SHP77 treated with DMSO at 0.1 percent for 48 hours (cell line): ENCODE data around the gene TMEM201.

Experiments
- DNase-seq: peaks from one replicate; lab custom pipeline; 2025; lab: John Stamatoyannopoulos, UW

Gene TMEM201

GRCh38 chr1:9653491-9654050, 64.9 kb downstream of the TMEM201 start:
- no peak for DNase-seq

DNA sequence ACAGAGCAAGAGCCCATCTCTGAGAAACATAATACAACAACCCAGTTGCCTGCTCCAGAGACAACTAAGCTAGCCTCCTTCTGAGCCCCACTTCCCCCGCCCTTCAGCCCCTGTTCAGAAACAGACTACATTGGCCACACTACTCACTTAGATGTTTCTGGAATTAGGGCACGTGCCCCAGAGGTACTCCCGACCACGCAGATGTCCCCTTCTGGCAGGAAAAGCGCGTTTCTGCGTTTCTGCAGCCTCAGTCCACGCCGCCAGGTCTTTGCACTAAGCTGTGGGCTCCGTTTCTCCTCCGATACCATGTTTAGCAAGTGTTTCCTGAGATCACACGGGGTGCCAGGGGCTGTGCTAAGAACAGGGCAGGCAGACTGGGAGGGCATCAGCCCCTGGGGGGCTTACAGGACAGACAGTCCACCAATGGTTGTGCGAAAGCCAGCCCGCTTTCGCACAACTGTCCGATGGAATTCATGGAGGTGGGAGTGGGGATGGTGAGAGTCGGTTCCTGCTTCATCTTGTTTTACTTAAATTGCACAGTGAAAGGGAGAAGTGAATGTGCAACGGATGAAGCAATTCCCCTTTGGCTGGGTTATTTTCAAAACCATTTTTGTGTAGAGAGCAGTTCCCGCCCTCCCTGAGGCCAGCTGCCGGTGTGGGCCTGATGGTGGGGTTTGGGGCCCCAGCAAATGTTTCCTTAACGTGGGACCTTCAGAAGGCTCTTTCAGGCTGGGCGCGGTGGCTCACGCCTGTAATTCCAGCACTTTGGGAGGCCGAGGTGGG, 65.5 kb downstream of the TMEM201 start:
- DNase-seq = no peak

DNA sequence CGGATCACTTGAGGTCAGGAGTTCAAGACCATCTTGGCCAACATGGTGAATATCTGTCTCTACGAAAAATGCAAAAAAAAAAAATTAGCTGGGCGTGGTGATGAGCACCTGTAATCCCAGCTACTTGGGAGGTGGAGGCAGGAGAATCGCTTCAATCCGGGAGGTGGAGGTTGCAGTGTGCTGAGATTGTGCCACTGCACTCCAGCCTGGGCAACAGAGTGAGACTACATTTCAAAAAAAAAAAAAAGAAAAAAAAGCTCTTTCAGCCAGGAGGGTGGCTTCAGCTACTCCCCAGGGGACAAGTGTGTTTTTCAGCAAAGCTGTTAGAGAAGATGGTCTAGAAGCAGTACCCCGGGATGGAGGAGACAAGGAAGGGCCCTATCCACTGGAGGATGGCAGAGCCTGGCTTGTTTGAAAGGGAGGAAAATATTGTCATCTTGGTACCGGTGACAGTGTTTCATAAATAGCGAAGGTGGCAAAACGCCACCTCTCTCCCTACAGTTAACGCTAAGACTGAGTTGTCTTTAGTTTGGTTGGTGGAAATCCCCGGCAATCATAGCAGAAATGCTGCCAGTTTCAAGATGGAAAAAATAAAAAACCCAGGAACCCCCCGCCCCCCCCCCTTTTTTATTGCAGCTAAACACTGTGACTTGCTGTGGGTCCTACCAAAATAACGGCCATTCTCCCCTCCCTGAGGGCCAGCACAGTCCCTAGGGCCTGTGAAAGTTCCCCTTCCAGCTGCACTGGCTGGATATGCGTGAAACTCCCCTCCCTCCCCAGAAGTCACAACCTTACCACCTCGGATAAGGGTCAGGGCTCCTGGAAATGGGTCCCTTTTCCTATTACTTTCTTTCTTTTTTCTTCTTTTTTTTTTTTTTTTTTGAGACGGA, 66.4 kb downstream of the TMEM201 start:
- no peak for DNase-seq

GRCh38 chr1:9655836-9656235, 67.1 kb downstream of the TMEM201 start:
- no peak for DNase-seq

GRCh38 chr1:9657521-9658032, 68.9 kb downstream of the TMEM201 start:
- no peak for DNase-seq

DNA sequence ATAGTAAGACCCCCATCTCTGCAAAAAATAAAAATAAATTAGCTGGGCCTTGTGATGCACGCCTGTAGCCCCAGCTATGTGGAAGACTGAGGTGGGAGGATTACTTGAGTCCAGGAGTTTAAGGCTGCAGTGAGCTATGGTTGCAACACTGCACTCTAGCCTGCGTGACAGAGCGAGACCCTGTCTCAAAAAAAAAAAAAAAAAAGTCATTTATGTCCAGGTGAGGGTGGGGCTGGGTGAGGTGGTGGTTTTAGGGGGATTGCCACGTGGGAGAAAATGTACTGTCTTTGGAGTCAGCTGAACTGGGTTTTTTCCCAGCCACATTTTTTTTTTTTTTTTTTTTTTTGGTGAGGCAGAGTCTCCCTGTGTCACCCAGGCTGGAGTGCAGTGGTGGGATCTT, 69.5 kb downstream of the TMEM201 start:
- DNase-seq = no peak

DNA sequence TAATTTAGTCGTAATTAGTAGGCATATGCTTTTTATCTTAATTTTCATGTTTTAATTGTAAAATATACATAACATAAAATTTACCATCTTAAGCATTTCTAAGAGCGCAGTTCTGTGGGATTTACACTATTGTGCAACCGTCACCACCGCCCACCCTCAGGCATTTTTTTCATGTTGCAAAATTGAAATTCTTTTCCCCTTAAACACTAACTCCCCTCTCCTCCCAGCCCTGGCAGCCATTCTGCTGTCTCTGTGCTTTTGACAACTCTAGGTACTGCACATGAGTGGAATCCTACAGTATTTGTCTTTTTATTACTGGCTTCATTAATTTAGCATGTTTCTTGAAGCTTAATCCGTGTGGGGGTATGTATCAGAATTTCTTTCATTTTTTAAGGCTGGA, 70.6 kb downstream of the TMEM201 start:
- no peak for DNase-seq

- no peak for DNase-seq
Measured at GRCh38 chr1:9663257-9663656, 74.5 kb downstream of the TMEM201 start.
